ENCODE measurements around the gene PKP1.

DNA sequence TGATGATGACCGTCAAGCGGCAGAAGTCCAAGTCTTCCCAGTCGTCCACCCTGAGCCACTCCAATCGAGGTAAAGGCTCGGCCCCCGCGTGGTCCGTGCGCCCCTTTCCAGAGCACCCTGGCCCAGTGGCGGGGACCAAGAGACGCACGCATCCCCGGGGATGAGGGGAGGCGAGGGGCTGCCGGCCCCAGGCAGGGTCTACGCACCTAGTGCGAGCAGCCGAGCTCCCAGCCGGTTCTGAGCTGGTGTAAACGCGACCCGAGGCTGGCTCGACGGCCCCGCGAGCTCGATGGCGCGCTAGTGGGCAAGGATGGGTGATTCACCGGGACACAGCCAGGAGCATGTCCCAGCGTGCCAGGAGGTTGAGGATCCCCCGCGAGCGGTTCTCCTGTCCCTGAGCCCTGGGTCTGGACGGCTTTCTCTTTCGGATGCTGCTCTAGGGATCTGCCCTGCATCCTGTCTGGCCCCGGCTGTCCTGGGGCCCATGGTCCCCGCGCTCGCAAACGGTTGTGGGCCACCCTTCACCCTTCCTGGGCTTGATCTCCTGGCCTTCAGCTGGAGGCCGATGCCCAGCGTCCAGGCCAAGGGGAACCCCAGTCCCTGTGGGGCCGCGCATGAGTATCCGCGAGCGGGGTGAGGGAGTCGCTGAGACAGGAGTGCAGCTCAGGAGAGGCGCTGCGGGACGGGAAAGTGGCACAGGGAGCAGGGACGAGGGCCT, 689 bp downstream of the PKP1 start:
- TF ChIP-seq ZNF274 (IDR thresholded peaks at IDR 0.05; ENCODE audit: low read length) (no peak), ZNF274 (tag by site-specific recombination; IDR thresholded peaks at IDR 0.05; ENCODE audit: borderline replicate concordance) (no peak), ZNF292 (tag by site-specific recombination; IDR thresholded peaks at IDR 0.05; ENCODE audit: borderline replicate concordance, low read depth) (no peak), ZNF514 (tag by site-specific recombination; IDR thresholded peaks at IDR 0.05) (no peak), EGR2 (tag by site-specific recombination; IDR thresholded peaks at IDR 0.05; ENCODE audit: low read depth) (no peak), GLIS2 (tag by site-specific recombination; IDR thresholded peaks at IDR 0.05) (no peak), ZNF658 (tag by site-specific recombination; IDR thresholded peaks at IDR 0.05) (no peak)
- TF ChIP-seq, protein P1, sequence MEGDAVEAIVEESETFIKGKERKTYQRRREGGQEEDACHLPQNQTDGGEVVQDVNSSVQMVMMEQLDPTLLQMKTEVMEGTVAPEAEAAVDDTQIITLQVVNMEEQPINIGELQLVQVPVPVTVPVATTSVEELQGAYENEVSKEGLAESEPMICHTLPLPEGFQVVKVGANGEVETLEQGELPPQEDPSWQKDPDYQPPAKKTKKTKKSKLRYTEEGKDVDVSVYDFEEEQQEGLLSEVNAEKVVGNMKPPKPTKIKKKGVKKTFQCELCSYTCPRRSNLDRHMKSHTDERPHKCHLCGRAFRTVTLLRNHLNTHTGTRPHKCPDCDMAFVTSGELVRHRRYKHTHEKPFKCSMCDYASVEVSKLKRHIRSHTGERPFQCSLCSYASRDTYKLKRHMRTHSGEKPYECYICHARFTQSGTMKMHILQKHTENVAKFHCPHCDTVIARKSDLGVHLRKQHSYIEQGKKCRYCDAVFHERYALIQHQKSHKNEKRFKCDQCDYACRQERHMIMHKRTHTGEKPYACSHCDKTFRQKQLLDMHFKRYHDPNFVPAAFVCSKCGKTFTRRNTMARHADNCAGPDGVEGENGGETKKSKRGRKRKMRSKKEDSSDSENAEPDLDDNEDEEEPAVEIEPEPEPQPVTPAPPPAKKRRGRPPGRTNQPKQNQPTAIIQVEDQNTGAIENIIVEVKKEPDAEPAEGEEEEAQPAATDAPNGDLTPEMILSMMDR (tag by site-specific recombination; IDR thresholded peaks at IDR 0.05): no peak

Data from HEK293 (cell line).